HepG2 (cell line): ENCODE results near the gene PTPN14. TPM values are rescaled to one million over a fixed set of nuclear protein-coding genes. Genes with fewer than 3 reads are reported as not detected.

Experiments
- ATAC-seq: fragments of 200-7000 bp; cut with Tn5 transposase; 3 replicates; pipeline ENCODE4 v1.9.1; 2020; ENCODE audit warnings: mild to moderate bottlenecking, moderate library complexity
- BruUV-seq: library from RNA; stranded (reverse); fragments of 400-500 nt; replicated peaks from 2 replicates; lab custom pipeline; 2021; lab: Mats Ljungman, UMichigan
- CTCF ChIA-PET: fragments of 300-600 bp; formaldehyde crosslinking; extraction: SDS; loops from one replicate; lab custom pipeline; 2021; ENCODE audit warnings: low total read pairs, inconsistent platforms, low intra/inter-chr PET ratio; lab: Yijun Ruan, JAX
- POLR2A ChIA-PET: fragments of 350-600 bp; sonication (Branson Sonifier 250); formaldehyde crosslinking; loops from one replicate; lab custom pipeline; 2020; ENCODE audit warnings: antibody characterized with exemption, inconsistent platforms; lab: Yijun Ruan, JAX
- DNase-seq: peaks from one replicate; pipeline ENCODE4 v3.0.0-alpha.2; 2015; ENCODE audit warnings: low spot score
- FAIRE-seq: peaks from 3 replicates; lab custom pipeline; 2011; peaks lifted over from hg19 to GRCh38; lab: Jason Lieb, UNC
- H2AFZ ChIP-seq: one replicate; pipeline ENCODE4 v1.6.1; 2011; ENCODE audit warnings: low read length, inconsistent platforms
- H3K27ac ChIP-seq: fragments of 300-600 bp; 3 replicates; pipeline ENCODE4 v1.8.0; 2011; ENCODE audit warnings: mixed run types, mild to moderate bottlenecking, mixed read lengths, low read length, inconsistent platforms; ENCODE audit not compliant: insufficient read depth; ENCODE audit errors: extremely low read length
- H3K27me3 ChIP-seq, 2 experiments: fragments of 200-600 bp in 1 of 2; 2 replicates in 1 of 2; 3 replicates in 1 of 2; pipeline versions ENCODE4 v1.6.0 to v1.8.0; 2011; ENCODE audit warnings: low read length in 2 of 2, mild to moderate bottlenecking in 2 of 2, moderate library complexity in 2 of 2, inconsistent platforms in 1 of 2; ENCODE audit not compliant: insufficient read depth in 2 of 2, control insufficient read depth in 1 of 2
- H3K36me3 ChIP-seq, 2 experiments: fragments of 200-600 bp in 1 of 2; replicated peaks in 1 of 2; 2 replicates in 1 of 2; 3 replicates in 1 of 2; pipeline versions ENCODE4 v1.5.1 to v1.8.0; 2011; ENCODE audit warnings: low read length in 2 of 2, inconsistent platforms in 1 of 2; ENCODE audit not compliant: insufficient read depth in 2 of 2, control insufficient read depth in 1 of 2
- H3K4me1 ChIP-seq: 2 replicates; pipeline ENCODE4 v1.5.1; 2012; ENCODE audit warnings: low read length, inconsistent platforms; ENCODE audit not compliant: insufficient read depth
- H3K4me2 ChIP-seq: 2 replicates; pipeline ENCODE4 v1.6.0; 2011; ENCODE audit warnings: low read depth, low read length, inconsistent platforms
- H3K4me3 ChIP-seq, 3 experiments: fragments of 200-600 bp in 1 of 3; sonication (generic), shearing (Covaris generic) in 1 of 3; replicated peaks in 1 of 3; 2 replicates each; pipeline ENCODE4 v1.5.1; 2011 to 2016; ENCODE audit warnings: low read length in 3 of 3, inconsistent platforms in 2 of 3, low read depth in 2 of 3, mild to moderate bottlenecking in 2 of 3, control low read depth in 1 of 3, mixed read lengths in 1 of 3; ENCODE audit not compliant: insufficient read depth in 1 of 3
- H3K79me2 ChIP-seq: one replicate; pipeline ENCODE4 v1.6.1; 2011; ENCODE audit warnings: low read length, inconsistent platforms; ENCODE audit not compliant: insufficient read depth
- H3K9ac ChIP-seq: 2 replicates; pipeline ENCODE4 v1.6.0; 2011; ENCODE audit warnings: mild to moderate bottlenecking, low read depth, low read length, inconsistent platforms; ENCODE audit not compliant: insufficient read depth
- H3K9me3 ChIP-seq: 2 replicates; pipeline ENCODE4 v1.5.1; 2012; ENCODE audit warnings: mild to moderate bottlenecking, low read length
- H4K20me1 ChIP-seq: 2 replicates; pipeline ENCODE4 v1.6.0; 2011; ENCODE audit warnings: inconsistent platforms, mild to moderate bottlenecking, low read length, moderate library complexity; ENCODE audit not compliant: insufficient read depth
- DBP ChIP-seq: sonication (generic); formaldehyde crosslinking; IDR thresholded peaks from 2 replicates; pipeline ENCODE4 v1.4.0; 2020; ENCODE audit warnings: missing genetic modification reagents; ENCODE audit errors: not compliant biosample characterization
- FOSL2 ChIP-seq: sonication (generic); formaldehyde crosslinking; IDR thresholded peaks from 2 replicates; pipeline ENCODE4 v1.4.0; 2020; ENCODE audit warnings: missing genetic modification reagents
- HOXA9 ChIP-seq: sonication (generic); formaldehyde crosslinking; IDR thresholded peaks from 2 replicates; pipeline ENCODE4 v1.8.1; 2022; ENCODE audit warnings: missing genetic modification reagents, mild to moderate bottlenecking, moderate library complexity, borderline replicate concordance
- NR2C2 ChIP-seq: sonication (generic); formaldehyde crosslinking; IDR thresholded peaks from 2 replicates; pipeline ENCODE4 v1.4.0; 2020; ENCODE audit warnings: missing genetic modification reagents, mild to moderate bottlenecking, moderate library complexity, borderline replicate concordance
- PLRG1 ChIP-seq: fragments of 450-650 bp; conservative IDR thresholded peaks from 2 replicates; pipeline ENCODE4 v1.6.1; 2016
- POLR2AphosphoS2 ChIP-seq: IDR thresholded peaks from 2 replicates; pipeline ENCODE4 v1.6.1; 2011; ENCODE audit warnings: low read depth, low read length, improper control_type of control experiment
- SIX1 ChIP-seq: sonication (generic); formaldehyde crosslinking; IDR thresholded peaks from 2 replicates; pipeline ENCODE4 v1.4.0; 2020; ENCODE audit warnings: missing genetic modification reagents, borderline replicate concordance
- SRF ChIP-seq: IDR thresholded peaks from 2 replicates; pipeline ENCODE4 v1.6.1; 2011; ENCODE audit warnings: mild to moderate bottlenecking, low read depth, low read length, moderate library complexity
- TEAD3 ChIP-seq: optimal IDR thresholded peaks from 2 replicates; pipeline ENCODE3; 2016; ENCODE audit warnings: borderline replicate concordance
- ZFAT ChIP-seq: sonication (generic); formaldehyde crosslinking; conservative IDR thresholded peaks from 2 replicates; pipeline ENCODE4 v1.8.1; 2023; ENCODE audit warnings: missing genetic modification reagents, inconsistent platforms
- ZFX ChIP-seq: sonication (generic); formaldehyde crosslinking; IDR thresholded peaks from 2 replicates; pipeline ENCODE4 v1.4.0; 2020; ENCODE audit warnings: mild to moderate bottlenecking, low read depth, missing genetic modification reagents, moderate library complexity
- ZNF275 ChIP-seq: sonication (generic); formaldehyde crosslinking; IDR thresholded peaks from 2 replicates; pipeline ENCODE4 v1.8.0; 2022; ENCODE audit warnings: missing genetic modification reagents, mild to moderate bottlenecking, inconsistent platforms, borderline replicate concordance
- ZNF326 ChIP-seq: sonication (generic); formaldehyde crosslinking; IDR thresholded peaks from 2 replicates; pipeline ENCODE4 v1.4.0; 2020; ENCODE audit warnings: missing genetic modification reagents, borderline replicate concordance
- ZNF747 ChIP-seq: sonication (generic); formaldehyde crosslinking; IDR thresholded peaks from 2 replicates; pipeline ENCODE4 v1.8.1; 2023; ENCODE audit warnings: missing genetic modification reagents, mild to moderate bottlenecking, borderline replicate concordance
- ZNF780A ChIP-seq: sonication (generic); formaldehyde crosslinking; IDR thresholded peaks from 2 replicates; pipeline ENCODE4 v1.8.0; 2022; ENCODE audit warnings: mild to moderate bottlenecking, missing genetic modification reagents, moderate library complexity
- ZNF792 ChIP-seq: IDR thresholded peaks from 2 replicates; pipeline ENCODE4 v1.6.1; 2016
- WGBS: methylation state at CpG from one replicate; pipeline ENCODE4 v1.1.6; 2017; ENCODE audit warnings: low lambda C conversion rate; 5-methylcytosine and 5-hydroxymethylcytosine counted together
- in situ Hi-C: cut with HindIII; loops from 2 replicates; pipeline ENCODE4 v1.10.0; 2017; ENCODE audit warnings: low pct_unique_long_range_greater_than_20kb; ENCODE audit not compliant: extremely low pct_ligation_motif_present
- intact Hi-C: fragments of 100-400 bp; cut with micrococcal nuclease; formaldehyde crosslinking; loops from one replicate; pipeline ENCODE4 v1.10.0; 2022; ENCODE audit not compliant: unreplicated experiment
- polyA plus RNA-seq, 8 experiments: library from polyadenylated mRNA; depleted of rRNA in 3 of 8; stranded (reverse) in 7 of 8; unstranded in 1 of 8; fragments of >200 nt; fragmentation: Illumina TruSeq in 4 of 8; extraction: Trizol in 4 of 8; gene quantifications; 2 replicates each; pipeline versions ENCODE4 v1.2.1 to v1.2.3, GENCODE V29; 2011 to 2016; ENCODE audit warnings: low read depth in 4 of 8, missing spikeins in 1 of 8, mixed read lengths in 1 of 8; ENCODE audit not compliant: insufficient read depth in 1 of 8
- total RNA-seq, 5 experiments: library from RNA; depleted of rRNA; stranded (reverse); fragments of >200 nt; fragmentation: Illumina TruSeq; extraction: Trizol; gene quantifications; 2 replicates each; pipeline ENCODE4 v1.2.3, GENCODE V29; 2016; ENCODE audit warnings: low read depth in 1 of 5

PTPN14 gene
- total and polyA plus RNA-seq, 2 of the 13 experiments (the other 11 are each of a cell fraction or from before 2014, with no cell fraction given), result 3.9 to 4.7 TPM

- ATAC-seq (no peak), DNase-seq (no peak)
- Histone ChIP-seq H3K4me1 (peaks cover 28% of the 10 kb centered on the region), H3K79me2 (peaks cover 7% of the 10 kb centered on the region), H3K27ac (no peak overlapping the region), H3K9me3 (no peaks in the 10 kb centered on the region), H3K9ac (no peak overlapping the region), H3K4me3 (no peak overlapping the region), H2AFZ (no peak overlapping the region), H3K4me2 (no peak overlapping the region)
- BruUV-seq, result no TSS peak
- ChIA-PET POLR2A (no interaction called here), CTCF (no interaction called here)
- intact Hi-C loops (no loop called here), in situ Hi-C loops (loop anchor here (10.0 kb wide), 1 partner anchor 60 kb away; the partner anchor contains the start of gene CENPF)
- TF ChIP-seq POLR2AphosphoS2, result no peak
- TF ChIP-seq NR2C2, result no peak
- TF ChIP-seq ZNF780A (CRISPR knock-in tag), result no peak
- no peak for TF ChIP-seq ZNF275 (CRISPR knock-in tag)
- no peak for TF ChIP-seq ZNF747 (CRISPR knock-in tag)
- no peak for TF ChIP-seq FOSL2 (CRISPR knock-in tag)
- TF ChIP-seq PLRG1, result no peak
- TF ChIP-seq, all 625 proteins: peak for 0
- H3K27me3 ChIP-seq, result no peaks in the 10 kb centered on the region; a peak in 1 of 5 replicates
- no peak for FAIRE-seq
- peaks cover 2% of the 10 kb centered on the region; the same call in 1 of the 2 replicates for H4K20me1 ChIP-seq
- no peaks in the 10 kb centered on the region for H3K36me3 ChIP-seq
- WGBS, result 86% methylated on average over 2 of the region's 2 CpGs
These were observed 6.1 kb downstream of the PTPN14 start for GRCh38 chr1:214545293-214545692.

GRCh38 chr1:214544791-214545190 is 6.6 kb downstream of the PTPN14 start:
- Histone ChIP-seq H4K20me1 (peaks cover 2% of the 10 kb centered on the region; the same call in 1 of the 2 replicates), H3K4me2 (no peak overlapping the region), H3K27ac (no peak overlapping the region), H3K36me3 (no peaks in the 10 kb centered on the region), H3K79me2 (peaks cover 7% of the 10 kb centered on the region), H3K4me3 (no peak overlapping the region)
- POLR2A ChIA-PET, result no interaction called here
- BruUV-seq, result no TSS peak
- FAIRE-seq, result no peak
- no peak for TF ChIP-seq ZNF326 (CRISPR knock-in tag)
- TF ChIP-seq ZFAT, result no peak
- TF ChIP-seq ZFX (CRISPR knock-in tag), result no peak
- no peak for TF ChIP-seq HOXA9 (CRISPR knock-in tag)
- TF ChIP-seq SRF, result no peak
- no peak for TF ChIP-seq SIX1
- no peak for TF ChIP-seq TEAD3
- TF ChIP-seq DBP (CRISPR knock-in tag), result no peak
- no peak for TF ChIP-seq ZNF792 (CRISPR knock-in tag)
- TF ChIP-seq, all 625 proteins: peak for 0
- Histone ChIP-seq H2AFZ (no peak overlapping the region), H3K4me1 (peaks cover 23% of the 10 kb centered on the region), H3K27me3 (no peaks in the 10 kb centered on the region), H3K9me3 (no peaks in the 10 kb centered on the region), H3K9ac (no peak overlapping the region)
- CTCF ChIA-PET, result no interaction called here
- no peak for DNase-seq
- intact Hi-C loops, result no loop called here
- WGBS, result 92% methylated on average over 1 of the region's 1 CpG
- no peak for ATAC-seq
- in situ Hi-C loops, result loop anchor here (10.0 kb wide), 1 partner anchor 60 kb away; the partner anchor contains the start of gene CENPF
